Stimulated activated naive B cell treated with anti-CD40 and anti-IgM and Interleukin-4, amounts not matched to agents 10 μg/mL and 1 μg/mL and 100 μg/mL, for 72 hours (primary cell): ENCODE measurements around the gene GSE1.

Experiments used
- ATAC-seq, 2 donors: fragments of 150-1000 bp; cut with Tn5 transposase; replicated peaks; 2 replicates each; pipeline ENCODE4 v1.10.0; 2021; ENCODE audit warnings: moderate library complexity in 1 of 2
- DNase-seq: peaks from one replicate; pipeline ENCODE4 v3.0.0; 2021
- H3K27ac Mint-ChIP-seq: one replicate; pipeline ENCODE4 v1.8.0; 2022; ENCODE audit warnings: mild to moderate bottlenecking, mixed read lengths
- H3K27me3 Mint-ChIP-seq, 2 donors: one replicate each; pipeline ENCODE4 v1.8.0; 2022; ENCODE audit warnings: mixed read lengths in 2 of 2
- H3K36me3 Mint-ChIP-seq, 2 donors: one replicate each; pipeline ENCODE4 v1.8.0; 2022; ENCODE audit warnings: mixed read lengths in 2 of 2, mild to moderate bottlenecking in 1 of 2
- H3K4me1 Mint-ChIP-seq, 2 donors: one replicate each; pipeline ENCODE4 v1.8.0; 2022; ENCODE audit warnings: mixed read lengths in 2 of 2, mild to moderate bottlenecking in 1 of 2
- H3K4me3 Mint-ChIP-seq, 2 donors: one replicate each; pipeline ENCODE4 v1.8.0; 2022; ENCODE audit warnings: mild to moderate bottlenecking in 2 of 2, mixed read lengths in 2 of 2, moderate library complexity in 1 of 2
- H3K9me3 Mint-ChIP-seq, 2 donors: one replicate each; pipeline ENCODE4 v1.8.0; 2022; ENCODE audit warnings: mixed read lengths in 2 of 2, mild to moderate bottlenecking in 1 of 2

GSE1 gene

DNA sequence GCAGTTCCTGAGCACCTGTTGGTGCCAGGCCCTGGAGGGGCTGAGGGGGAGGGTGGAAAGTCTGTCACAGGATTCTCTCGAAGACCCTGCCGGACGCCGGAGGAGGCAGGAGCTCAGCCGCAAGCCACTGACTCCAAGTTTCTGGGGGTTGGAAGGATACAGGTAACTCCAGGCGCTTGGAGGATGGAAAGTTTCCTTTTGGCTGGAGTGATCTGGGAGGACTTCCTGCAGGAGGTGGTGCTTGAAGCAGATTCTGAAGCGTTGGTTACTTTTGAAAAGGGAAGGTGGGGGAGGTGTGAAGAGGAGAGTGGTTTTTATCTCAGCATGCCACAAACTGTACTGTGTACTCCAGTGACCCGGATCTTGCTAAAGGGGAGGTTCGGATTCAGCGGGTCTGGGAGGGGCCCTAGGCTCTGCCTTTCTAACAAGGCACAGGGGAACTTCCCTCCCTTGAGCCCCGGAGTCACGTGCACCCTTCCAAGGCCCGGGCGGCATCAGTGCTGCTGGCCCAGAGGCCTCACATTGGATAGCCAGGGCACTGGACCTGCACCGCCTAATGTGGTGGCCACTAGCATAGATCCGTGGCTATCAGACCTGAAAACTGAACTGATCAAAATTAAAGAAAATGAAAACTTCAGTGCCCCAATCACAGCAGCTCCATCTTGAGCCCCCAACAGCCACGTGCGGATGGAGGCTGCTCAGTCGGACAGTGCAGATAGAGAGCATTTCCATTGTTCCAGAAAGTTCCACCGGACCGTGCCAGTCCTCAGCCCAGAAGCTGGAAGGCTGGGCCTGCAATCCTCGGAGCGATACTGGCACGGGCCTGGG is 42.2 kb upstream of the GSE1 start:
- Mint-ChIP-seq H3K4me1 (peaks cover 64 to 95% of the 10 kb centered on the region in 2 donors), H3K27me3 (no peaks in the 10 kb centered on the region), H3K9me3 (no peaks in the 10 kb centered on the region), H3K36me3 (peaks cover 6 to 25% of the 10 kb centered on the region in 2 donors), H3K27ac (peak overlapping the region; percentile 96), H3K4me3 (peak overlapping the region; percentile 70 to 78)
- ATAC-seq (peak; percentile 71), DNase-seq (peak; percentile 71)

DNA sequence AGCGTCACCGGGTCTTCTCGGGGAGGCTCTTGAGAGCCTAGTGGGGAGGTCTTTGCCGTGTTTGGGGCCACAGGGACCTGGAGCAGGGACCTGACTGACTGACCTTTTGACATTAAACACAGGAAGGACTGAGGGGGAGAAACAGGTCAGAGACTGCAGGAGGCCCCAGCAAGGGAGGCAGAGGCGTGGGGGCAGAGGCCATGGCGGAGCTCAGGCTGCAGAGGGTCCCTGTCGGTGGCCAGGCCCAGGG is 41.6 kb upstream of the GSE1 start:
- Mint-ChIP-seq H3K27me3 (no peaks in the 10 kb centered on the region), H3K27ac (peak overlapping the region; percentile 96), H3K4me1 (peaks cover 59 to 95% of the 10 kb centered on the region in 2 donors), H3K9me3 (no peaks in the 10 kb centered on the region), H3K4me3 (peak overlapping the region; percentile 70 to 78), H3K36me3 (peaks cover 6 to 25% of the 10 kb centered on the region in 2 donors)
- ATAC-seq (peak in 1 of 2 donors; percentile 7), DNase-seq (no peak)

GRCh38 chr16:85571813-85572619 is 41.1 kb upstream of the GSE1 start:
- H3K4me1 Mint-ChIP-seq = peaks cover 57 to 96% of the 10 kb centered on the region in 2 donors
- peaks cover 6 to 25% of the 10 kb centered on the region in 2 donors for H3K36me3 Mint-ChIP-seq
- no peaks in the 10 kb centered on the region for H3K27me3 Mint-ChIP-seq
- peak overlapping the region; percentile 70 to 78 for H3K4me3 Mint-ChIP-seq
- H3K27ac Mint-ChIP-seq = peak overlapping the region; percentile 96
- H3K9me3 Mint-ChIP-seq = no peaks in the 10 kb centered on the region
- ATAC-seq (peak; percentile 57 to 68), DNase-seq (peak; percentile 82)

DNA sequence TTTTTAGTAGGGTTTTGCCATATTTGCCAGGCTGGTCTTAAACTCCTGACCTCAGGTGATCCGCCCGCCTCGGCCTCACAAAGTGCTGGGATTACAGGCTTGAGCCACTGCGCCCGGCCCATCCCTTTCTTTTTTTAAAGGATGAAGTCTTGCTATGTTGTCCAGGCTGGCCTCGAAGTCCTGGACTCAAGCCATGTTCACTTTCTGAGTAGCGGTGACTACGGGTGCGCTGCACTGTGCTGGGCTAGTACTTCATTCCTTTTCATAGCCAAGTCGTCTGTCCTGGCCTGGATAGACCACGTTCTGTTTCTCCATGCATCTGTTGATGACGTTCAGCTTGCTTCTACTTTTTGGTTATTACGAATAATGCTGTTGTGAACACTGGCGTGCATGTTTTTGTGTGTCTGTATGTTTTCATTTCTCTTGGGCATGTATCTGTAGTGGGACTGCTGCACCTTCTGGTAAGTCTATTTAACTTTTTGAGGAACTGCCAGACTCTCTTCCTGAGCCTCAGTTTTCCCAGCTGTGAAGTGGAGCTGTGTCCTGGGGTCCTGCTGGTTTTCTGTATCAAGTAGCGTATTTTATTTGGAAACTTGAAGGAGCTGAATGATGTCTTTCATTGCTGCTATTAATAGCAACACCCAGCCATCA is 40.0 kb upstream of the GSE1 start:
- Mint-ChIP-seq H3K27me3 (no peaks in the 10 kb centered on the region), H3K27ac (no peak overlapping the region), H3K9me3 (no peaks in the 10 kb centered on the region), H3K4me3 (no peak overlapping the region), H3K4me1 (peaks cover 58 to 96% of the 10 kb centered on the region in 2 donors), H3K36me3 (peaks cover 3 to 21% of the 10 kb centered on the region in 2 donors)
- ATAC-seq (no peak), DNase-seq (no peak)

- peaks cover 3 to 28% of the 10 kb centered on the region in 2 donors for H3K36me3 Mint-ChIP-seq
- H3K27ac Mint-ChIP-seq = no peak overlapping the region
- no peak overlapping the region for H3K4me3 Mint-ChIP-seq
- H3K9me3 Mint-ChIP-seq = no peaks in the 10 kb centered on the region
- H3K4me1 Mint-ChIP-seq = peaks cover 61 to 95% of the 10 kb centered on the region in 2 donors
- ATAC-seq (no peak), DNase-seq (no peak)
- H3K27me3 Mint-ChIP-seq = no peaks in the 10 kb centered on the region
Measured at GRCh38 chr16:85573696-85574641, 39.2 kb upstream of the GSE1 start.

GRCh38 chr16:85574672-85575475 is 38.2 kb upstream of the GSE1 start:
- no peaks in the 10 kb centered on the region for H3K27me3 Mint-ChIP-seq
- peaks cover 60 to 95% of the 10 kb centered on the region in 2 donors for H3K4me1 Mint-ChIP-seq
- no peak overlapping the region for H3K4me3 Mint-ChIP-seq
- no peak for DNase-seq
- no peaks in the 10 kb centered on the region for H3K9me3 Mint-ChIP-seq
- peak overlapping the region; percentile 27 for H3K27ac Mint-ChIP-seq
- H3K36me3 Mint-ChIP-seq = peaks cover 3 to 23% of the 10 kb centered on the region in 2 donors
- ATAC-seq = no peak

GRCh38 chr16:85575920-85576319 is 37.2 kb upstream of the GSE1 start:
- DNase-seq (no peak), ATAC-seq (no peak)
- peaks cover 5 to 25% of the 10 kb centered on the region in 2 donors for H3K36me3 Mint-ChIP-seq
- no peaks in the 10 kb centered on the region for H3K9me3 Mint-ChIP-seq
- no peak overlapping the region for H3K4me3 Mint-ChIP-seq
- H3K4me1 Mint-ChIP-seq = peaks cover 54 to 94% of the 10 kb centered on the region in 2 donors
- H3K27me3 Mint-ChIP-seq = no peaks in the 10 kb centered on the region
- H3K27ac Mint-ChIP-seq = no peak overlapping the region

DNA sequence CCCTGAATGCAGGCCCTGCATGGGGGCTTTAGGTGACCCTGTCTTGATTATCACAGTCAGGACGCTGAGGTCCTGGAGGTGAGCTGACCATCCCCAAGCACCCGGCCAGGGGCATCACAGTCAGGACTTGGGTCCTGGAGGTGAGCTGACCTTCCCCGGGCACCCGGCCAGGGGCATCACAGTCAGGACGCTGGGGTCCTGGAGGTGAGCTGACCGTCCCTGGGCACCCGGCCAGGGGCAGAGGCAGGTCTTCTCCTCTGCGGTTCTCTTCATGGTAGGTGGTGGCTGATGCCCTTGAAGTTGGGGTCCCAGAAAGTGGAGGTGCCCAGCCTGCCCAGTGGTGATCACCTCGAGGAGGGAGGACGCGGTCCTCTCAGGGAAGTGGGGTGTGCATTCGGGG is 36.2 kb upstream of the GSE1 start:
- DNase-seq = no peak
- Mint-ChIP-seq H3K36me3 (peaks cover 3 to 26% of the 10 kb centered on the region in 2 donors), H3K27me3 (no peaks in the 10 kb centered on the region), H3K9me3 (no peaks in the 10 kb centered on the region), H3K4me3 (no peak overlapping the region), H3K27ac (no peak overlapping the region), H3K4me1 (peaks cover 48 to 94% of the 10 kb centered on the region in 2 donors)
- no peak for ATAC-seq

GRCh38 chr16:85577899-85578598 is 35.1 kb upstream of the GSE1 start:
- peaks cover 46 to 94% of the 10 kb centered on the region in 2 donors for H3K4me1 Mint-ChIP-seq
- ATAC-seq (no peak), DNase-seq (no peak)
- no peaks in the 10 kb centered on the region for H3K9me3 Mint-ChIP-seq
- H3K4me3 Mint-ChIP-seq = no peak overlapping the region
- peaks cover 2 to 23% of the 10 kb centered on the region in 2 donors for H3K36me3 Mint-ChIP-seq
- H3K27me3 Mint-ChIP-seq = no peaks in the 10 kb centered on the region
- no peak overlapping the region for H3K27ac Mint-ChIP-seq

DNA sequence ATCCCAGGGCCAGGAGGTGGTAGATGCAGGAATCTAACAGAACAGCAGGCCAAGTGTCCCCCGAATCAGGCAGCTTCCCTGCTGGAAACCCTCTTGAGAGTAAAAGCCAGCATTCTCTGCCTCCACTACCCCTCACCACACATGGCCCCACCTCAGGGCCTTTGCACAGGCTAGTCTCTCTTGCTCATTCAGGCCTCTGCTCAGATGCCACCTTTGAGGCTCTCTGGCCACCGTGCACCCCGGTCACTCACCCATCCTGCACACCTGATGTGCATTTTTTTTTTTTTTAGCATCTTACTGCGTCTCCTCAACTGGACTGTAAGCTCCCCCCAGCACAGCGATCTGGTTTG is 34.5 kb upstream of the GSE1 start:
- Mint-ChIP-seq H3K4me3 (no peak overlapping the region), H3K4me1 (peaks cover 46 to 94% of the 10 kb centered on the region in 2 donors), H3K9me3 (no peaks in the 10 kb centered on the region), H3K27ac (peak overlapping the region; percentile 33), H3K36me3 (peaks cover 3 to 19% of the 10 kb centered on the region in 2 donors), H3K27me3 (no peaks in the 10 kb centered on the region)
- DNase-seq (no peak), ATAC-seq (no peak)

DNA sequence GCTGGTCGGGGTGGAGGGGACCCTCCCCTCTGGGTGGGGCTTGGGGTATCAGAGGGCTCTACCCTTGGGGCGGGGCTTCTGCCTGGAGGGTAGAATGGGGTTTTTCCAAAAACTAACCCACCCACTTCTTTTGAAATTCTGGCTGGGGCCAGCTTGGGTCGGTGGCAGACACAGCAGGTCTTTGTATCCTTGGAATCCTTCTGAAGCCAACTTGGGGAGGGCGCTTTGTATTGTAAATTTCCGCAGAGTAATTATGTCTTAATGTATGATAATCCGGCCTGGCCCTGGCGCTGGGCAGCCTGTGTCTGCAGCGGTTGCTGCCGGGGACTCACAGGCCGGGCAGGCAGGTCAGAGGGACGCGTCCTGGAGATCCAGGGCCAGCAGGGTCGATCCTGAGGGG is 33.9 kb upstream of the GSE1 start:
- Mint-ChIP-seq H3K4me3 (no peak overlapping the region), H3K36me3 (peaks cover 3 to 17% of the 10 kb centered on the region in 2 donors), H3K27me3 (no peaks in the 10 kb centered on the region), H3K9me3 (no peaks in the 10 kb centered on the region), H3K4me1 (peaks cover 45 to 93% of the 10 kb centered on the region in 2 donors), H3K27ac (peak overlapping the region; percentile 33)
- ATAC-seq (no peak), DNase-seq (no peak)

DNA sequence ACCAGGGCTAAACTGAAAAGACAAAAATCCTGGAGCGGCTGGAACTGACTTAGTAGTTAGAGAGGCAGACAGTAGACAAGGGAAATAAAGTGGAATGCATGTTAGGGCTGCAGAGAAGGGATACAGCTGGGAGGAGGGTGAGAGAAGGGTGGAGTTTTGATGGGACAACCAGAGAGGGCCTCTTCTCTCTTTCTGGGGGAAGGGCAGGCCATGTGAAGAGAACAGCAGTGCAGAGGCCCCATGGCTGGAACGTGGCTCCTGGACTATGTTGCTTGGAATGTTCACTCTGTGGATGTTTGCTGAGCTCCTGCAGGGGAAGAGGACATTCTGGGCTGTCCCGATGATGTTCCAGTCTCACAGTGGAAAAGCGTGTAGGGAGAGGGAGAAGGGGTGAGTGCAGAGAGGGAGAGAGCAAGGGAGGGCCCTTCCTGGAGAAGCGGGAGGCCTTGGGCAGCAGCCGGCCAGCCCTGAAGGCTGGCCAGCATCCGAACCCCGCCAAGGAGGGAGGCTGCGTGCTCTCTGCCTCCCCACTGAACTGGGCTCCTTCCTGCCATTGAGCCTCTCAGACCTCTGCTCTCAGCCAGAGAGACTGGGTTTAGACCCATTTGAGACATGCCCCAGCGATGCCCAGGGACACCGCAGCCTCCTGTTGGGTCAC is 33.1 kb upstream of the GSE1 start:
- DNase-seq = no peak
- no peaks in the 10 kb centered on the region for H3K9me3 Mint-ChIP-seq
- ATAC-seq = no peak
- H3K4me3 Mint-ChIP-seq = no peak overlapping the region
- H3K36me3 Mint-ChIP-seq = peaks cover 3 to 17% of the 10 kb centered on the region in 2 donors
- H3K4me1 Mint-ChIP-seq = peaks cover 44 to 86% of the 10 kb centered on the region in 2 donors
- no peak overlapping the region for H3K27ac Mint-ChIP-seq
- no peaks in the 10 kb centered on the region for H3K27me3 Mint-ChIP-seq
